A673 (cell line): ENCODE measurements around the gene RBCK1. TPM values are rescaled to one million over a fixed set of nuclear protein-coding genes. Genes with fewer than 3 reads are reported as not detected.

Source experiments
- BruUV-seq: library from RNA; stranded (reverse); fragments of 400-500 nt; replicated peaks from 2 replicates; lab custom pipeline; 2021; lab: Mats Ljungman, UMichigan
- CTCF ChIA-PET: fragments of 300-600 bp; sonication (Branson Sonifier 250); formaldehyde crosslinking; loops from one replicate; lab custom pipeline; 2022; ENCODE audit warnings: antibody characterized with exemption; lab: Charles Lee
- POLR2A ChIA-PET: fragments of 300-600 bp; sonication (Branson Sonifier 250); formaldehyde crosslinking; loops from one replicate; lab custom pipeline; 2022; ENCODE audit warnings: antibody characterized with exemption; ENCODE audit not compliant: low non-redundant PET; lab: Charles Lee
- DNase-seq: peaks from one replicate; pipeline ENCODE4 v3.0.0-alpha.2; 2015; ENCODE audit warnings: low spot score
- H3K27ac ChIP-seq: fragments of 200-600 bp; sonication (generic); 2 replicates; pipeline ENCODE4 v1.5.1; 2016; ENCODE audit warnings: mixed run types, low read depth, mild to moderate bottlenecking, mixed read lengths, antibody characterized with exemption, low read length; ENCODE audit not compliant: poor library complexity, severe bottlenecking
- H3K27me3 ChIP-seq: fragments of 200-600 bp; sonication (generic); replicated peaks from 2 replicates; pipeline ENCODE4 v1.6.1; 2017; ENCODE audit warnings: mixed run types, low read depth, mild to moderate bottlenecking, mixed read lengths, antibody characterized with exemption, low read length; ENCODE audit not compliant: insufficient read depth, poor library complexity
- H3K36me3 ChIP-seq: fragments of 200-600 bp; sonication (generic); 2 replicates; pipeline ENCODE4 v1.6.1; 2016; ENCODE audit warnings: mixed run types, mild to moderate bottlenecking, mixed read lengths, antibody characterized with exemption, low read length; ENCODE audit not compliant: insufficient read depth, poor library complexity, severe bottlenecking
- H3K4me1 ChIP-seq: fragments of 200-600 bp; sonication (generic); 2 replicates; pipeline ENCODE4 v1.6.1; 2017; ENCODE audit warnings: mixed run types, mild to moderate bottlenecking, mixed read lengths, antibody characterized with exemption, low read length; ENCODE audit not compliant: insufficient read depth, poor library complexity, severe bottlenecking
- H3K4me3 ChIP-seq: fragments of 200-600 bp; sonication (generic); 2 replicates; pipeline ENCODE4 v1.5.1; 2016; ENCODE audit warnings: low read depth, mixed run types, mild to moderate bottlenecking, mixed read lengths, low read length; ENCODE audit not compliant: poor library complexity, severe bottlenecking
- H3K9me3 ChIP-seq: fragments of 200-600 bp; sonication (generic); 2 replicates; pipeline ENCODE4 v1.6.1; 2016; ENCODE audit warnings: mixed run types, low read depth, mild to moderate bottlenecking, mixed read lengths, antibody characterized with exemption, low read length; ENCODE audit not compliant: poor library complexity, severe bottlenecking
- CTCF ChIP-seq: fragments of 300-800, 200-600 bp; sonication (generic); conservative IDR thresholded peaks from 2 replicates; pipeline ENCODE4 v1.5.1; 2017; ENCODE audit warnings: low read depth, mild to moderate bottlenecking, antibody characterized with exemption, low read length, moderate library complexity, mixed read lengths
- EZH2 ChIP-seq: fragments of 200-600 bp; sonication (generic); IDR thresholded peaks from 2 replicates; pipeline ENCODE4 v1.6.1; 2017; ENCODE audit warnings: borderline replicate concordance, low read depth, mild to moderate bottlenecking, mixed read lengths, antibody characterized with exemption, low read length; ENCODE audit not compliant: poor library complexity, severe bottlenecking
- intact Hi-C: fragments of 100-400 bp; cut with micrococcal nuclease; formaldehyde crosslinking; loops from one replicate; pipeline ENCODE4 v1.10.0; 2022; ENCODE audit not compliant: unreplicated experiment
- total RNA-seq: library from RNA; stranded (reverse); gene quantifications from 2 replicates; pipeline ENCODE4 v1.2.3, GENCODE V29; 2021

Gene RBCK1
- total RNA-seq, 1 experiment from 2014 or later, result 72.0 TPM

GRCh38 chr20:440148-440547, 32.0 kb downstream of the RBCK1 start:
- H3K4me3 ChIP-seq, result no peak overlapping the region

GRCh38 chr20:440636-441035, 32.5 kb downstream of the RBCK1 start:
- ChIA-PET POLR2A (no interaction called here), CTCF (no interaction called here)
- no TSS peak for BruUV-seq
- H3K4me1 ChIP-seq, result no peaks in the 10 kb centered on the region
- no peaks in the 10 kb centered on the region for H3K9me3 ChIP-seq
- no peak for DNase-seq
- no peaks in the 10 kb centered on the region for H3K27me3 ChIP-seq
- intact Hi-C loops, result no loop called here
- TF ChIP-seq CTCF (no peak), EZH2 (no peak)
- no peak overlapping the region for H3K27ac ChIP-seq
- peaks cover 84% of the 10 kb centered on the region for H3K36me3 ChIP-seq
- H3K4me3 ChIP-seq, result no peak overlapping the region

More at GRCh38 chr20:440148-440547, 32.0 kb downstream of the RBCK1 start:
- POLR2A ChIA-PET, result no interaction called here
- TF ChIP-seq CTCF (no peak), EZH2 (no peak)
- H3K4me1 ChIP-seq, result no peaks in the 10 kb centered on the region
- no TSS peak for BruUV-seq
- no peaks in the 10 kb centered on the region for H3K9me3 ChIP-seq
- CTCF ChIA-PET, result no interaction called here
- no peaks in the 10 kb centered on the region for H3K27me3 ChIP-seq
- H3K27ac ChIP-seq, result no peak overlapping the region
- DNase-seq, result no peak
- intact Hi-C loops, result no loop called here
- H3K36me3 ChIP-seq, result peaks cover 88% of the 10 kb centered on the region

GRCh38 chr20:443223-443775, 35.2 kb downstream of the RBCK1 start:
- peaks cover 67% of the 10 kb centered on the region for H3K36me3 ChIP-seq
- POLR2A ChIA-PET, result interaction anchor here (0.7 kb wide), 1 partner anchor 90 kb away, joined by 3 read pairs; no protein-coding TSS in a partner anchor
- intact Hi-C loops, result no loop called here
- CTCF ChIA-PET, result no interaction called here
- H3K27me3 ChIP-seq, result no peaks in the 10 kb centered on the region
- H3K27ac ChIP-seq, result no peak overlapping the region
- BruUV-seq, result no TSS peak
- H3K4me1 ChIP-seq, result no peaks in the 10 kb centered on the region
- DNase-seq, result no peak
- H3K9me3 ChIP-seq, result no peaks in the 10 kb centered on the region
- TF ChIP-seq CTCF (no peak), EZH2 (no peak)
- H3K4me3 ChIP-seq, result no peak overlapping the region
